GM12891 (cell line): ENCODE measurements around the gene SORL1.

Experiments used
- POLR2A ChIP-seq: IDR thresholded peaks from 2 replicates; pipeline ENCODE4 v1.6.1; 2011; ENCODE audit warnings: low read depth, low read length, control low read depth
- POLR2AphosphoS5 ChIP-seq: IDR thresholded peaks from 2 replicates; pipeline ENCODE4 v1.6.1; 2011; ENCODE audit warnings: low read depth, low read length, control low read depth
- TAF1 ChIP-seq: IDR thresholded peaks from 2 replicates; pipeline ENCODE4 v1.6.1; 2011; ENCODE audit warnings: low read depth, low read length, control low read depth

GRCh38 chr11:121615501-121615900, 163.4 kb downstream of the SORL1 start:
- no peak for TF ChIP-seq POLR2A
- TF ChIP-seq POLR2AphosphoS5, result no peak
- TF ChIP-seq TAF1, result no peak
